Measurements from ENCODE around the gene COLEC12. TPM values are rescaled to one million over a fixed set of nuclear protein-coding genes. Genes with fewer than 3 reads are reported as not detected.

Gene COLEC12
- total RNA-seq, 1 donor from 2014 or later = 8.3 TPM

DNA sequence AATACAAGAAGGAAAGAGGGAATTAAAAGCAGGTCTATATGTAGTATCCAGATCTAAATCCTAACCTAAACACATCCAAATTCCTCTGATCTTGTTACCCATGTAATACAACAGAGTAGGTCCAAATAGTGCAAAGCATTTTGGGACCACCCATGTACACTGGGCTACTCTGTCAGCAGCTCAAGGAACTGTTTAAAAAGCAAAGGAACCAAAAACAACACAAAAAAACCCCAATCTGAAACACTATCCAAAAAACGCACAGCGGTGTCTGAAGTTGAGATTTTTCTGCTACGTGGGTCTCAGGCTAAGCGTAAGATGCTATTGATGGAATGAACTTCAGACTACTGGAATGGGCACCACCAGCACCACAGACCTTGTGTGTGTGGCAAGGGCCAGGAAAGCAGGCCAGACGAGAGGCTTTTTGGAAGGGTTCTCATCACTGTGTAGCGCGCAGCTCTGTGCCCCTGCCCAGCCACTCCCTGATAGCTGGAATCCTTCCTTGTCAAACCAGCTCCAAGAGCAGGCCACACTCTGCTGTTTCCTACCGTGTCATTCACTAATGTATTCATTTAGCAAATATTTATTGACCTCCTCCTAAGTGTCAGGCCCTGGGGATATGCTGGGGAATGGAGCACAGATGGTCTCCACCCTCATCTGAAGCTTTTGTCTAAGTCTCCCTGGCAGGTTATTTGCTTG is 101.4 kb downstream of the COLEC12 start:
- intact Hi-C loops (cut with micrococcal nuclease) = no loop called here
- ATAC-seq (no peak), DNase-seq (no peak)

- ATAC-seq (no peak), DNase-seq (no peak)
- intact Hi-C loops (cut with micrococcal nuclease) = no loop called here
These were observed 103.9 kb downstream of the COLEC12 start for GRCh38 chr18:396556-396955.

DNA sequence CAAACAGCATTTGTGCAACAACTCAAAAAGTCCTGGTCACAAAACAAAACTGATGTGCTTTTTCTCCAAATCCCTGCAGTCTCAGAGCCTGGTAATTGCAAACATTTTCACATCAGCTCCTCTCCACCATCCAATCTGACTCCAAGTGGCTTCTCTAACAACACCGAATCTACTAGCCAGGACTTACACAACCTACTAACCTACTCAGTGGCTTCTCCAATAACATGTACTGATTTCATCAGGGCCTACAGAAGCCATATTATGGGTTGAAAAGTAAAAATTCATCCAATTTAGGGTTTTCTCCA is 104.3 kb downstream of the COLEC12 start:
- no peak for ATAC-seq
- intact Hi-C loops (cut with micrococcal nuclease) = no loop called here
- no peak for DNase-seq

- DNase-seq (no peak), ATAC-seq (peak; percentile 71)
- intact Hi-C loops (cut with micrococcal nuclease) = no loop called here
These were observed 104.8 kb downstream of the COLEC12 start for GRCh38 chr18:395456-396250.

- peak; percentile 88 for ATAC-seq
- intact Hi-C loops (cut with micrococcal nuclease) = no loop called here
- peak; percentile 43 for DNase-seq
These were observed 105.5 kb downstream of the COLEC12 start for GRCh38 chr18:394987-395362.

DNA sequence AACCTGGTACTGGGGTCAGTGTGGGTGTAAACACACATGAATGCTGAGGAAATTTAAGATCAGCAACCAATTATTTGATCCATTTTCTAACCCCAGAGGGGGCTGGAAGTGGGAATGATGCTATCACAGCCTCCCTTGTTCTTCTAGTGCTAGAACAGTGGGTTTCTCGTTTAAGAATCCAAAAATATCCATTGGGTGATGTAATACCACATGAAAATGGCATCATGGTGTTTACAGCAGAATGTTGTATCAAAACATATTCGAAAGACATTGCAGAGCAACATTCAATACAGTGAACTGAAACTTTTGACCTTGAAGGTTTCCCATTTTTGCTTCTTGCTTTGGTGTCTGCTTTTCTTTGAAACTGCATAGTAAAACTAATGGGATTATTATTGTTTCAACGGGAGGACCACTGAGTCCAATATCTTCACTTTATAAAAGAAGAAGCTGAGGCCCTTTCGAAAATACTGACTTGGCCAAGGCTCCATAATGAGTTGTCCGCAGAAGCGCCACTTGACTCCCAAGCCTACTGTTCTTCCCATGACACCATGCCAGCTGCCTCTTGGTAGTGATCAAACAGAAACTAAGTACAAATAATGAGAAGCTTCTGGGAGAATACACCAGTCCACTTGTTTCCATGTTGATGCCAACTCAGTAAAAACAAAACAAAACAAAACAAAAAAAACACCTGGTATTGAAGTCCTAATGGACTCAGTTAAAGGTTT is 106.1 kb downstream of the COLEC12 start:
- DNase-seq = no peak
- intact Hi-C loops (cut with micrococcal nuclease) = no loop called here
- ATAC-seq = no peak

GRCh38 chr18:393574-393957 is 106.9 kb downstream of the COLEC12 start:
- intact Hi-C loops (cut with micrococcal nuclease) = no loop called here
- no peak for ATAC-seq
- DNase-seq = no peak

DNA sequence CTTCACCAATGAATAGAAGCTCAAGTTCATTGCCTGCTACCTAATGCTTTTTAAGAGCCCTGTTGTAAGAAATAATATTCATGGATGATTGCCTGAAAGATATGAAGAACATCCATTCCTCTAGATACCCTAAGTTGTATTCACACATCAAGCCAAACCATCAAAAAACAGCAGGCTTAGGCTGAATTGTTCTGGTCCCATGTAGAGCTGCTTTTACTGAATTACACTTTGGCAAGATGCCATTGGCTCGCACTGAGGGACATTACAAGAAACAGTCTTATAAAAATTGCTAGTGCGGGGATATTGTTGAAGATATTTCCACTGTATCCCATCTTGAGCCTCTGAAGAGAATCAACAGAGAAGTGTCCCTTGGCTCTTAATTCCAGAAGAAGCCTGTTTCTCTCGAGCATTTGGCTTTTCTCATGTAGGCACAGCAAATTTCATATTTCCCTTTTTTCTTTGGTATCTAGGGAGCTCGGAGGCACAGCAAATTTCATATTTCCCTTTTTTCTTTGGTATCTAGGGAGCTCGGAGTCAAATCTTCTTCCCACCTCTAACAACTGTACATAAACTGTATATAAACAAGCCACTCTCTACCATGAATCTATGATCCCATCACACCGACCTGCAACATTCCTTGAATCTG is 107.5 kb downstream of the COLEC12 start:
- peak; percentile 13 for ATAC-seq
- DNase-seq = no peak
- intact Hi-C loops (cut with micrococcal nuclease) = no loop called here

DNA sequence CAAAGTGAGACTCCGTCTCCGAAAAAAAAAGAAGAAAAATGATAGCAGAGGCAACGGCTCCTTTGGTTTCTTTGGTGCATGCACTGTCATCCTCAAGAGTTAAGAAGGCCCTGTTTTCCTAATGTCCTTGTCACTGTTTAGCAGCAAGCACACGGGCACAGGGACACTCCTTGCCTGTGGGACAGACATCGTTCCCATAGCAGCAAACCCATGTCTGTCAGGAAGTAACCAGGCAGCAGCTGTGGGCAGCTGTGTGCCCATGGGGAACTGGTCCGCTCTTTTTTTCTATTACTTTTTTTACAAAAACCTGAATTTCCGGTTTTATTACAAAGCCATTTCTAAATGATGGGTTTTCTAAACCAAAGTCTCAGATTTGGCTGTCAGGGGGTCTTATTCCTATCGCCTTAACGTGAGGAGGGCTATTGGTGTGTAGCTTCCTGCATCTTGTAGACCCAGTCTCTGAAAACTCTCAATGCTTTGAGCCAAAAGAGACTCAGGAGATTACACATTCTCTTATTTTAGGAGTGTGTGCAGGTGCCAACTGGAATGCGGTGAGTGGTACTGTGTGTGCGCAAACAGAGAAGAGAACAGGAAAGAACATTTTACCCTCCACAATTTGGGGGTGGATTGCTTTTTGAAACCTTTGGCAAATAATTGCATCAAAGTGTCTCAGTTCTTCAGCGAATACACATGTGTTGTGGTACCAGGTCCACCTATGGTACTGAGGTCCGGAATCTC is 109.6 kb downstream of the COLEC12 start:
- DNase-seq = no peak
- ATAC-seq = no peak
- intact Hi-C loops (cut with micrococcal nuclease) = no loop called here

DNA sequence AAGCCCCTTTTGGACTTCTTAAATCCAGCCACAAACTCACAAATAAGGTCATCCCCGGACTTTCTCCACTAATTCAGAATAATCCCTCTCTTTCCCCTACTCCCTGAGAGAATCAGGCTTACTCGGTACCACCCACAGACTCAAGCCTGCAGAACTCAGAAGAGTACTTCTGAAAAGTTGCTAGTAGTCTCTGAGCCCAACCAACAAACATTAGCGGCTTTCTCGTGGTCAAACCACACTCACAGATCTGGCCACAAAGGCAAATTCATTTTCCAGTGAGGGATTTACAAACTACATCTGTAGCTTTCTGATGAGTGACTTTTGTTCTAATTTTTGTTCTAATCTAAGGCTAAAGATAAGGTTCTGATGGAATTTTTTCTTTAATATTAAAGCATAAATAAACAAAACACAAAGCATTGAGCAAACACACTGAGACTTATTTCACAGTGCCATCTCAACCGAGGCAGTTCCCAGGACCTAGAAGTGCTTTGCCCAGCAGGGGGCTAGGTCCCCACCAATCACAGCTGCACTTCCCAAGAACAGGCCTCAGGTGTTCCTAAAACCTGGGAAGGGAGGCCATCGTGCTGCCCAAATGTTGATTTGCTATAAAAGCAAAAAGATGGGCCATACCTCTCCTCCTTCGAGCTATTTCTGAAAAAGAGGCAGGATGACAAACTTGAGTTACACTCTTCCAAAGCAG is 110.7 kb downstream of the COLEC12 start:
- ATAC-seq = no peak
- intact Hi-C loops (cut with micrococcal nuclease) = no loop called here
- no peak for DNase-seq

- DNase-seq = no peak
- intact Hi-C loops (cut with micrococcal nuclease) = no loop called here
- ATAC-seq = no peak
These were observed 112.3 kb downstream of the COLEC12 start for GRCh38 chr18:388200-388599.

- DNase-seq (no peak), ATAC-seq (no peak)
- intact Hi-C loops (cut with micrococcal nuclease) = no loop called here
These were observed 113.5 kb downstream of the COLEC12 start for GRCh38 chr18:386994-387393.

- ATAC-seq (no peak), DNase-seq (no peak)
- intact Hi-C loops (cut with micrococcal nuclease) = no loop called here
These were observed 115.6 kb downstream of the COLEC12 start for GRCh38 chr18:384897-385296.

GRCh38 chr18:383135-383534 is 117.4 kb downstream of the COLEC12 start:
- intact Hi-C loops (cut with micrococcal nuclease) = no loop called here
- no peak for DNase-seq
- no peak for ATAC-seq

GRCh38 chr18:382423-382984 is 118.0 kb downstream of the COLEC12 start:
- ATAC-seq = no peak

GRCh38 chr18:379681-380330 is 120.7 kb downstream of the COLEC12 start:
- intact Hi-C loops (cut with micrococcal nuclease) = no loop called here
- peak; percentile 48 for DNase-seq
- ATAC-seq = peak; percentile 63

More at GRCh38 chr18:382423-382984, 118.0 kb downstream of the COLEC12 start:
- intact Hi-C loops (cut with micrococcal nuclease) = no loop called here
- DNase-seq = no peak

DNA sequence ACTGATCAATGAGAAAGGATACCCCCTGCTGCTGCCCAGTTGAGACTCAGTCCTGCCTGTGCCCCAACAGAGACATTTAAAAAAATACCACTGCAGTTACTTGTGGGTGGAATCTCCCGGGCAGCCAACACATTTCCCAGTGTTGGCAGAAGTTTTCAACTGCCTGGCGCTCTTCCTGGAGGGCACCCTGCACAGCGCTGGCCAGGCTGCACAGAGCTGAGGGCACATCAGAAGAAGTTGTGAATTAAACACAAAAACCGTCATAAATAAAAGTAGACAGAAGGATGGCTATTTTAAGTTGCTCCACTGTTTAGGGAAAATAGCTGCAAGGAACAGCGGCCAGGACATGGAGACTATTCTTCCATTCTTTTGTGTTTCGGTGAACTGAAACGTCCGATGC is 122.4 kb downstream of the COLEC12 start:
- intact Hi-C loops (cut with micrococcal nuclease) = no loop called here
- DNase-seq = no peak
- no peak for ATAC-seq

DNA sequence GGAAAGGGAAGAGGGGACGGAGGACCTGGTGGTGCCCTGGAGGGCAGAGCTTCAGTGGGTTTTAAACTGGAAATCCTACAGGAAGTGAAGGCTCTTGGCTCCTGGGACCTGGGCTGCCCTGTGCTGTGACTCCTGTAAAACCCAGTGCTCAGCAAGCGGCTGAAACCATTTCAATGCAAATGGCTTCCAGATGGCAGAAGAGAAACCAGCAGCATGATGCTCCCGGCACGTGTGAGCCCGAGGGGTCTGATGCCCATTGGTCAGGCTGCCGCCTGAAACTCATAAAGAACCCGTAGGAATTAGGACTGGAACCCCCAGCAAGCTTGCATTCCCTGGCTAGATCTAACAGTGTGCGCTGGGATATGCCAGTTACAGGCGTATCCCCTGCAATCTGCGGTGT is 123.4 kb downstream of the COLEC12 start:
- no peak for ATAC-seq
- intact Hi-C loops (cut with micrococcal nuclease) = no loop called here

More for the DNA sequence above, 123.4 kb downstream of the COLEC12 start:
- no peak for DNase-seq

Data from left ventricle myocardium superior (tissue), 1 donor.